NB4 (cell line): Measurements from ENCODE around the gene MAP2K6.

Source experiments
- MYC ChIP-seq: IDR thresholded peaks from 2 replicates; pipeline ENCODE4 v1.6.1; 2011; ENCODE audit warnings: low read depth, low read length
- TF ChIP-seq, protein P1 (sequence below): IDR thresholded peaks from one replicate; pipeline ENCODE4 v1.5.1; 2012; ENCODE audit warnings: low read depth, low read length

DNA sequence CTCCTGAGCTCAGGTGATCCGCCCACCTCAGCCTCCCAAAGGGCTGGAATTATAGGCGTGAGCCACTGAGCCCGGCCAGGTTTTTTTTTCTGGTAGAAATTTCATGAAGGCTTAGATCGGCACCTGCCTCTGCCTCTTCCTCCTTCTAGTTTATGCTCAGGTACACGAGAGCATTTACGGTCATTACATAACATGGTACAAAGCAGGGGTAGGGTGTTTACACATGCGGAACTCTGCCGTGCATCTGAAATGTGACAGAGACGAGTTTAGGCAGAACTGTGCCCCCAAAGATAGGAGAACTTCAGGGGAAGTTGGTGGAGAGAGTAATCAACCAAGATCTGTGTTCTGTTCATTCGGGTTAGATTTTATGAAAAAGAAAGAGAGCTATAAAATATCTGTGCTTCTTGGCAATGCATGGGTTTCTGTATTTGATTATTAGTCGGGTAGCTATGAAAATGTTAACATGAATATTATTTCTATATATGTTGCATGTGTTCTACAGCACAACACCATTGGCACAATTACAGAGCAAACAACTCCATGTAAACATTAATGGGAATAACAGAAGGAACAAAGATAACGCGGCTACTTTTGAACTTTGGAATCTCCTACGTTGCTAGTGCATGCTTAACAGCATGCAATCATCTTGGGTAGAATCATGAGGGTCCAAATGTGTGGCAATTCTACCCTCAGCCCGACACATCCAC is 23.5 kb upstream of the MAP2K6 start:
- TF ChIP-seq, protein P1, sequence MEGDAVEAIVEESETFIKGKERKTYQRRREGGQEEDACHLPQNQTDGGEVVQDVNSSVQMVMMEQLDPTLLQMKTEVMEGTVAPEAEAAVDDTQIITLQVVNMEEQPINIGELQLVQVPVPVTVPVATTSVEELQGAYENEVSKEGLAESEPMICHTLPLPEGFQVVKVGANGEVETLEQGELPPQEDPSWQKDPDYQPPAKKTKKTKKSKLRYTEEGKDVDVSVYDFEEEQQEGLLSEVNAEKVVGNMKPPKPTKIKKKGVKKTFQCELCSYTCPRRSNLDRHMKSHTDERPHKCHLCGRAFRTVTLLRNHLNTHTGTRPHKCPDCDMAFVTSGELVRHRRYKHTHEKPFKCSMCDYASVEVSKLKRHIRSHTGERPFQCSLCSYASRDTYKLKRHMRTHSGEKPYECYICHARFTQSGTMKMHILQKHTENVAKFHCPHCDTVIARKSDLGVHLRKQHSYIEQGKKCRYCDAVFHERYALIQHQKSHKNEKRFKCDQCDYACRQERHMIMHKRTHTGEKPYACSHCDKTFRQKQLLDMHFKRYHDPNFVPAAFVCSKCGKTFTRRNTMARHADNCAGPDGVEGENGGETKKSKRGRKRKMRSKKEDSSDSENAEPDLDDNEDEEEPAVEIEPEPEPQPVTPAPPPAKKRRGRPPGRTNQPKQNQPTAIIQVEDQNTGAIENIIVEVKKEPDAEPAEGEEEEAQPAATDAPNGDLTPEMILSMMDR: no peak
- TF ChIP-seq MYC: no peak
